ENCODE measurements around the gene GLMN. TPM values are rescaled to one million over a fixed set of nuclear protein-coding genes. Genes with fewer than 3 reads are reported as not detected.

GLMN gene
- total RNA-seq, 1 experiment from 2014 or later: 23.6 TPM

DNA sequence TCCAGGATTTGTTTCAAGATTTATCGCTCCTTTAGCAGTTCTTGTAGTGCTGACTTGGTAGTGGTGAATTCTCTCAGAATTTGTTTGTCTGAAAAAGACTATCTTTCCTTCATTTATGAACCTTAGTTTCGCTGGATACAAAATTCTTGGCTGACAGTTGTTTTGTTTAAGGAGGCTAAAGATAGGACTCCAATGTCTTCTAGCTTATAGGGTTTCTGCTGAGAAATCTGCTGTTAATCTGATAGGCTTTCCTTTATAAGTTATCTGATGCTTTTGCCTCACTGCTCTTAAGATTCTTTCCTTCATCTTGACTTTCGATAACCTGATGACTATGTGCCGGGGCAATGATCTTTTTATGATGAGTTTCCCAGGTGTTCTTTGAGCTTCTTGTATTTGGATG is 29.0 kb upstream of the GLMN start:
- Histone ChIP-seq H2BK120ac (ENCODE audit: low read depth, low read length, poor library complexity, severe bottlenecking) (no peak overlapping the region), H2BK5ac (ENCODE audit: insufficient read length, low read length) (no peak overlapping the region), H3K9me3 (ENCODE audit: control insufficient read depth, low read depth, low read length) (no peaks in the 10 kb centered on the region), H3K79me2 (ENCODE audit: insufficient read depth, low read length) (no peaks in the 10 kb centered on the region; the same call in 1 of the 2 replicates), H2BK20ac (ENCODE audit: low read depth, low read length, poor library complexity, severe bottlenecking) (no peak overlapping the region), H4K8ac (replicated peaks; ENCODE audit: insufficient read length, low read depth, low read length) (no peak overlapping the region), H2AFZ (ENCODE audit: low read length) (no peak overlapping the region), H4K91ac (ENCODE audit: insufficient read length, low read depth, low read length) (no peak overlapping the region), H3K9ac (ENCODE audit: extremely low read depth, insufficient read length, low read length) (no peak overlapping the region), H3K79me1 (ENCODE audit: insufficient read depth, low read depth, low read length, poor library complexity, severe bottlenecking) (no peaks in the 10 kb centered on the region), H3K4me1 (ENCODE audit: insufficient read depth, low read length) (no peaks in the 10 kb centered on the region), H3K27ac (ENCODE audit: insufficient read length, low read depth, low read length) (no peak overlapping the region), H3K23ac (ENCODE audit: insufficient read length, low read depth, low read length) (no peak overlapping the region), H3K27me3 (ENCODE audit: insufficient read depth, low read length) (no peaks in the 10 kb centered on the region), H2BK15ac (ENCODE audit: low read depth, low read length) (no peak overlapping the region), H2AK5ac (ENCODE audit: insufficient read length, low read length) (no peak overlapping the region), H3K23me2 (ENCODE audit: insufficient read length, low read depth, low read length, poor library complexity, severe bottlenecking) (no peaks in the 10 kb centered on the region), H3K4me2 (ENCODE audit: insufficient read depth, insufficient read length, low read length) (no peak overlapping the region), H3T11ph (ENCODE audit: low read length) (no peak overlapping the region), H4K5ac (ENCODE audit: insufficient read length, low read depth, low read length) (no peak overlapping the region), H4K20me1 (ENCODE audit: control insufficient read depth, insufficient read depth, insufficient read length) (no peaks in the 10 kb centered on the region), H3K56ac (ENCODE audit: insufficient read length, low read depth, low read length) (no peak overlapping the region), H3K4ac (ENCODE audit: low read depth, low read length) (no peak overlapping the region), H3K18ac (ENCODE audit: insufficient read length, low read depth, low read length) (no peak overlapping the region), H3K14ac (ENCODE audit: insufficient read depth, low read length) (no peak overlapping the region), H2BK12ac (ENCODE audit: insufficient read length, low read depth, low read length) (no peak overlapping the region)
- H3K27me3 Mint-ChIP-seq (ENCODE audit: low read depth): no peaks in the 10 kb centered on the region
- H3K4me3 Mint-ChIP-seq: no peak overlapping the region
- H3K36me3 Mint-ChIP-seq (ENCODE audit: insufficient read depth in 1 of 3, low read depth in 3 of 3): peaks cover 59 to 69% (median 68%) of the 10 kb centered on the region in 3 experiments
- H3K27ac Mint-ChIP-seq: no peak overlapping the region
- H3K4me1 Mint-ChIP-seq: peaks cover 0 to 6% of the 10 kb centered on the region in 2 experiments; a peak in 2 of 4 replicates
- WGBS (ENCODE audit: extremely low coverage, insufficient read length, low lambda C conversion rate): no CpG with 5 or more reads among the region's 4 CpGs
- DNase-seq: no peak
- TF ChIP-seq, protein P1, sequence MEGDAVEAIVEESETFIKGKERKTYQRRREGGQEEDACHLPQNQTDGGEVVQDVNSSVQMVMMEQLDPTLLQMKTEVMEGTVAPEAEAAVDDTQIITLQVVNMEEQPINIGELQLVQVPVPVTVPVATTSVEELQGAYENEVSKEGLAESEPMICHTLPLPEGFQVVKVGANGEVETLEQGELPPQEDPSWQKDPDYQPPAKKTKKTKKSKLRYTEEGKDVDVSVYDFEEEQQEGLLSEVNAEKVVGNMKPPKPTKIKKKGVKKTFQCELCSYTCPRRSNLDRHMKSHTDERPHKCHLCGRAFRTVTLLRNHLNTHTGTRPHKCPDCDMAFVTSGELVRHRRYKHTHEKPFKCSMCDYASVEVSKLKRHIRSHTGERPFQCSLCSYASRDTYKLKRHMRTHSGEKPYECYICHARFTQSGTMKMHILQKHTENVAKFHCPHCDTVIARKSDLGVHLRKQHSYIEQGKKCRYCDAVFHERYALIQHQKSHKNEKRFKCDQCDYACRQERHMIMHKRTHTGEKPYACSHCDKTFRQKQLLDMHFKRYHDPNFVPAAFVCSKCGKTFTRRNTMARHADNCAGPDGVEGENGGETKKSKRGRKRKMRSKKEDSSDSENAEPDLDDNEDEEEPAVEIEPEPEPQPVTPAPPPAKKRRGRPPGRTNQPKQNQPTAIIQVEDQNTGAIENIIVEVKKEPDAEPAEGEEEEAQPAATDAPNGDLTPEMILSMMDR (conservative IDR thresholded peaks at IDR 0.05): no peak
- H3K9me3 Mint-ChIP-seq: peaks cover 30 to 31% of the 10 kb centered on the region in 2 experiments
